KMS-11 (cell line): ENCODE data around the gene GALK1.
A peak's percentile ranks its signal among the peaks of the same experiment; 100 is the strongest.

ENCODE experiments used
- H2AFZ ChIP-seq: fragments of 200-600 bp; sonication (generic); 2 replicates; pipeline ENCODE4 v1.6.1; 2016; ENCODE audit warnings: antibody characterized with exemption, mixed run types, low read depth
- H3K27ac ChIP-seq: fragments of 200-600 bp; sonication (generic); 2 replicates; pipeline ENCODE4 v1.6.1; 2016; ENCODE audit warnings: mild to moderate bottlenecking, mixed run types
- H3K27me3 ChIP-seq: fragments of 200-600 bp; sonication (generic); 2 replicates; pipeline ENCODE4 v1.6.1; 2017; ENCODE audit warnings: mild to moderate bottlenecking, low read depth, mixed run types, moderate library complexity; ENCODE audit not compliant: insufficient read depth
- H3K36me3 ChIP-seq: fragments of 200-600 bp; sonication (generic); 2 replicates; pipeline ENCODE4 v1.6.1; 2017; ENCODE audit warnings: mild to moderate bottlenecking, mixed run types; ENCODE audit not compliant: insufficient read depth
- H3K4me1 ChIP-seq: fragments of 200-600 bp; sonication (generic); 2 replicates; pipeline ENCODE4 v1.6.1; 2016; ENCODE audit warnings: mild to moderate bottlenecking, low read depth, mixed run types; ENCODE audit not compliant: poor library complexity, severe bottlenecking
- H3K4me2 ChIP-seq: fragments of 200-600 bp; sonication (generic); 2 replicates; pipeline ENCODE4 v1.7.0; 2016; ENCODE audit warnings: mild to moderate bottlenecking, mixed run types
- H3K4me3 ChIP-seq: fragments of 200-600 bp; sonication (generic); IDR thresholded peaks from 2 replicates; pipeline ENCODE4 v1.6.1; 2017; ENCODE audit warnings: low read depth, low read length, mixed read lengths; ENCODE audit not compliant: insufficient read depth
- H3K79me2 ChIP-seq: fragments of 200-600 bp; sonication (generic); 2 replicates; pipeline ENCODE4 v1.6.1; 2016; ENCODE audit warnings: low read depth, mixed run types; ENCODE audit not compliant: insufficient read depth
- H3K9ac ChIP-seq: fragments of 200-600 bp; sonication (generic); 2 replicates; pipeline ENCODE4 v1.6.1; 2016; ENCODE audit warnings: mild to moderate bottlenecking, mixed run types
- H4K20me1 ChIP-seq: fragments of 200-600 bp; sonication (generic); 2 replicates; pipeline ENCODE4 v1.6.1; 2016; ENCODE audit warnings: mild to moderate bottlenecking, mixed run types; ENCODE audit not compliant: insufficient read depth
- TF ChIP-seq, protein P1 (sequence below): fragments of 200-600 bp; sonication (generic); conservative IDR thresholded peaks from 2 replicates; pipeline ENCODE4 v1.6.1; 2017; ENCODE audit warnings: low read depth, mild to moderate bottlenecking, antibody characterized with exemption, low read length, moderate library complexity, mixed read lengths

GALK1 gene

DNA sequence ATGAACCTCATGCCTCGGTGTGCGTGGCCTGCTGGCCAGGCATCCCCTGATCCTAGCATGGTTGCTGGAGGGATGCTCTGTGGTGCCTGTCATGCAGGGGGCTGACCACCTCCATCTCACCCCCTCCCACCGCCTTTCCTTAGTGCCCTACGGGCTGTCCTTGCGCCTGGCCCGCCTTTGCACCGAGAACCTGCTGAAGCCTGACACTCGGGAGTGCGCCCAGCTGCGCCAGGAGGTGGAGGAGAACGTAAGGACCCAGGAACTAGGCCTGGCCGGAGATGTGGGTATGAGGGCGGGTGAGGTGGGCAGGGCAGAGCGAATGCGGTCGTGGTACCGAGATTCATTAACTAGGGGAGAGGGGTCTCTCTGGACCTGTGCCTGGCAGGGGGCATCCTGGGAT, 24.8 kb downstream of the GALK1 start:
- no peak overlapping the region for H3K4me2 ChIP-seq
- no peak overlapping the region for H3K9ac ChIP-seq
- H4K20me1 ChIP-seq = no peaks in the 10 kb centered on the region
- H3K4me1 ChIP-seq = no peaks in the 10 kb centered on the region
- H3K27me3 ChIP-seq = peaks cover 24% of the 10 kb centered on the region
- H3K4me3 ChIP-seq = no peak overlapping the region
- no peaks in the 10 kb centered on the region for H3K79me2 ChIP-seq
- no peak overlapping the region for H3K27ac ChIP-seq
- no peak overlapping the region for H2AFZ ChIP-seq
- TF ChIP-seq, protein P1, sequence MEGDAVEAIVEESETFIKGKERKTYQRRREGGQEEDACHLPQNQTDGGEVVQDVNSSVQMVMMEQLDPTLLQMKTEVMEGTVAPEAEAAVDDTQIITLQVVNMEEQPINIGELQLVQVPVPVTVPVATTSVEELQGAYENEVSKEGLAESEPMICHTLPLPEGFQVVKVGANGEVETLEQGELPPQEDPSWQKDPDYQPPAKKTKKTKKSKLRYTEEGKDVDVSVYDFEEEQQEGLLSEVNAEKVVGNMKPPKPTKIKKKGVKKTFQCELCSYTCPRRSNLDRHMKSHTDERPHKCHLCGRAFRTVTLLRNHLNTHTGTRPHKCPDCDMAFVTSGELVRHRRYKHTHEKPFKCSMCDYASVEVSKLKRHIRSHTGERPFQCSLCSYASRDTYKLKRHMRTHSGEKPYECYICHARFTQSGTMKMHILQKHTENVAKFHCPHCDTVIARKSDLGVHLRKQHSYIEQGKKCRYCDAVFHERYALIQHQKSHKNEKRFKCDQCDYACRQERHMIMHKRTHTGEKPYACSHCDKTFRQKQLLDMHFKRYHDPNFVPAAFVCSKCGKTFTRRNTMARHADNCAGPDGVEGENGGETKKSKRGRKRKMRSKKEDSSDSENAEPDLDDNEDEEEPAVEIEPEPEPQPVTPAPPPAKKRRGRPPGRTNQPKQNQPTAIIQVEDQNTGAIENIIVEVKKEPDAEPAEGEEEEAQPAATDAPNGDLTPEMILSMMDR = no peak
- H3K36me3 ChIP-seq = no peaks in the 10 kb centered on the region

DNA sequence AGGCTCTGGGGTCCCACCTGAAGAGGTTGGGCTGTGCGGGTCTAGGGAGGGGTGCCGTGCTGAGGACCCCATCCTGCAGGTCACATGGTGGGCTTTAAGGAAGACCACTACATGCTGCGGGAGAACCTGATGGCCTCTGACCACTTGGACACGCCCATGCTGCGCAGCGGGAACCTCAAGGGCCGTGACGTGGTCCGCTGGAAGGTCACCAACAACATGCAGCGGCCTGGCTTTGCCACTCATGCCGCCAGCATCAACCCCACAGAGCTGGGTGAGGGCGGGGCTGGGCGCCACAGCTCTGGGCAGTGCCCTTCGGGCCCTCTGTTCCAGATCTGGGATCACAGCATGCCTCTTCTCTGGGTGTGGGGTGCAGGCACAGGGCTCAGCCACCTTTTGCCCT, 25.2 kb downstream of the GALK1 start:
- peaks cover 2% of the 10 kb centered on the region for H3K4me1 ChIP-seq
- TF ChIP-seq, protein P1 = no peak

DNA sequence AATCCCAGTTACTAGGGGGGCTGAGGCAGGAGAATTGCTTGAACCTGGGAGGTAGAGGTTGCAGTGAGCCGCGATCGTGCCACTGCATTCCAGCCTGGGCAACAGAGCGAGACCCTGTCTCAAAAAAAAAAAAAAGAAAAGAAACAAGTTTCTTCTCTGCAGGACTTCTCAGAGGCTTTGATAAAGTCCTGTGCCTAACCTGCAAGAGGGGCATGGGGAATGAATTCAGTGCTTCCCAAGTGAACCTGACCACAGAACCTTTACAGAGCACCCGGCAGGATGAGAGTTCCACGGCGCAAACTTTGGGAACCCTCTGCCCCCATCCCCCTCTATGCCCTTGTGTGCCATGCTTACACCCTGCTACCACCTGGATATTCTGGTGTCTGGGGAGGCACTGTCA, 25.8 kb downstream of the GALK1 start:
- H3K36me3 ChIP-seq = no peaks in the 10 kb centered on the region
- H3K27ac ChIP-seq = no peak overlapping the region
- H3K4me3 ChIP-seq = no peak overlapping the region
- H3K27me3 ChIP-seq = peaks cover 18% of the 10 kb centered on the region
- TF ChIP-seq, protein P1 = no peak
- no peak overlapping the region for H3K4me2 ChIP-seq
- H3K79me2 ChIP-seq = no peaks in the 10 kb centered on the region
- H4K20me1 ChIP-seq = no peaks in the 10 kb centered on the region
- H3K9ac ChIP-seq = no peak overlapping the region
- H3K4me1 ChIP-seq = peaks cover 5% of the 10 kb centered on the region
- H2AFZ ChIP-seq = no peak overlapping the region

More for the DNA sequence above, 25.2 kb downstream of the GALK1 start:
- H3K27ac ChIP-seq = no peak overlapping the region
- H4K20me1 ChIP-seq = no peaks in the 10 kb centered on the region
- H3K27me3 ChIP-seq = peaks cover 24% of the 10 kb centered on the region
- no peak overlapping the region for H3K4me2 ChIP-seq
- H3K79me2 ChIP-seq = no peaks in the 10 kb centered on the region
- H3K36me3 ChIP-seq = no peaks in the 10 kb centered on the region
- no peak overlapping the region for H3K4me3 ChIP-seq
- no peak overlapping the region for H3K9ac ChIP-seq
- H2AFZ ChIP-seq = no peak overlapping the region

DNA sequence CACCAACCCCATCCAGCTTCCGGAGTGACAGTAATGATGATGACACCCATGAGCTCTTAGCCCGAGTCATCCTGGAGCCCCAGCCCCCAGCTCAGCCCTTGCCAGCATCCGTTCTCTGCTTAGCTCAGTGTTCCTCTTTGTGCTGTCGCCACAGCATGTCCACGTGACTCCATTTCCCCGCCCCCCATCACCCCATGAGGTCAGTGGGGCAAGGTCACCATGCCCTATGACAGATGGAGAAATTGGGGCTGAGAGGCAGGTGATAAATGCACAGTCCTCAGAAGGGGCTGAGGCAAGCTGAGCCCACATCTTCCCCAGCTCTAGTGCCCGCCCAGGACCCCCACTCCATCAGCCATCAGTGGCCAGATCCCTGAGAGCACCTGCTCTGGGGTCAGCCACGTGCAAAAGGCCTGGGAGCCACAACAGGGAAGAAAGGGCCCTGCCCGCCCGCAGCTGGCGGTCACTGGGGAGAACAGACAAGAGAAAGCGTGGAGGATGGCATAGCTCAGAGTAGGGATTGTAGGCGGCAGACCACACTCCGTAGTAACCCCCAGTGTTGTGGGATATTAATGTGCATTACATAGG, 26.7 kb downstream of the GALK1 start:
- TF ChIP-seq, protein P1 = no peak
- Histone ChIP-seq H3K9ac (no peak overlapping the region), H3K27ac (no peak overlapping the region), H3K4me2 (no peak overlapping the region), H3K36me3 (no peaks in the 10 kb centered on the region), H3K4me3 (no peak overlapping the region), H2AFZ (peak overlapping the region; percentile 5; the same call in 1 of the 2 replicates), H3K27me3 (peaks cover 18% of the 10 kb centered on the region), H4K20me1 (no peaks in the 10 kb centered on the region), H3K79me2 (no peaks in the 10 kb centered on the region), H3K4me1 (peaks cover 5% of the 10 kb centered on the region)
